HUES64 (cell line): ENCODE data around the gene SLC24A1.

Experiments used
- H3K27ac ChIP-seq: 2 replicates; pipeline ENCODE4 v1.7.0; 2013; ENCODE audit warnings: low read depth, low read length, inconsistent platforms
- H3K27me3 ChIP-seq: 2 replicates; pipeline ENCODE4 v1.6.1; 2013; ENCODE audit warnings: mild to moderate bottlenecking, low read length; ENCODE audit not compliant: insufficient read depth
- H3K36me3 ChIP-seq: 2 replicates; pipeline ENCODE4 v1.6.1; 2013; ENCODE audit warnings: mild to moderate bottlenecking, low read length; ENCODE audit not compliant: insufficient read depth
- H3K4me1 ChIP-seq: 2 replicates; pipeline ENCODE4 v1.6.1; 2013; ENCODE audit warnings: mild to moderate bottlenecking, low read length, moderate library complexity; ENCODE audit not compliant: insufficient read depth
- H3K4me3 ChIP-seq: 2 replicates; pipeline ENCODE4 v1.5.1; 2013; ENCODE audit warnings: mild to moderate bottlenecking, low read length, moderate library complexity
- H3K9ac ChIP-seq: 2 replicates; pipeline ENCODE4 v1.6.1; 2013; ENCODE audit warnings: mild to moderate bottlenecking, low read depth, low read length
- H3K9me3 ChIP-seq: 2 replicates; pipeline ENCODE4 v1.6.1; 2013; ENCODE audit warnings: low read depth, low read length; ENCODE audit not compliant: insufficient read depth
- WGBS: fragments of 150-250, 120-280 bp; methylation state at CpG from one replicate; pipeline ENCODE4 v1.1.7; 2013; ENCODE audit warnings: missing lambda C conversion rate; 5-methylcytosine and 5-hydroxymethylcytosine counted together

Gene SLC24A1

DNA sequence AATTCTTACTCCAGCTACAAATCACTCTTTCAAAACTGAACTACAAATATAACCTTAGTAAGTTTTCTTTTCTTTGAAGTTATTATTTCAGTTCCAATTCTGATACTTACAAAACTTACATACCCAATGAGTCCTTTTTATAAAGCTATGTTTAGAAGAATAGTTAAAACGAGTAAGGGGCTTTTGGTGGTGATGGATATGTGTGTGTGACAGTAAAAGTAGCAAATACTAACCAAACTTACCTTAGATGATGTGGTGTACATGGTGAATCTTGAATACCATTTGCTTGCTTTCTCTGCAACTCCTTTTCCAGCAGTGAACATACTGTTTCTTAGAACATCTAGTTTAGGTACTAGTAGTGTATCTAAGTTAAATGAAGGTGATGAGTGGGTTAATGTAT, 68.4 kb downstream of the SLC24A1 start:
- no peaks in the 10 kb centered on the region for H3K36me3 ChIP-seq
- no peak overlapping the region for H3K9ac ChIP-seq
- H3K27ac ChIP-seq: no peak overlapping the region
- WGBS: no CpG with 5 or more reads among the region's 1 CpG
- H3K4me1 ChIP-seq: no peaks in the 10 kb centered on the region
- H3K4me3 ChIP-seq: no peak overlapping the region
- H3K27me3 ChIP-seq: no peaks in the 10 kb centered on the region
- H3K9me3 ChIP-seq: no peaks in the 10 kb centered on the region

GRCh38 chr15:65690778-65691177, 69.0 kb downstream of the SLC24A1 start:
- WGBS: 92% methylated on average over 4 of the region's 4 CpGs
- H3K4me3 ChIP-seq: no peak overlapping the region
- no peaks in the 10 kb centered on the region for H3K4me1 ChIP-seq
- H3K9ac ChIP-seq: no peak overlapping the region
- H3K9me3 ChIP-seq: no peaks in the 10 kb centered on the region
- H3K27me3 ChIP-seq: no peaks in the 10 kb centered on the region
- H3K36me3 ChIP-seq: no peaks in the 10 kb centered on the region
- H3K27ac ChIP-seq: no peak overlapping the region

GRCh38 chr15:65695081-65695480, 73.3 kb downstream of the SLC24A1 start:
- no peaks in the 10 kb centered on the region for H3K36me3 ChIP-seq
- no peaks in the 10 kb centered on the region for H3K9me3 ChIP-seq
- H3K4me3 ChIP-seq: no peak overlapping the region
- 88% methylated on average over 2 of the region's 2 CpGs for WGBS
- no peaks in the 10 kb centered on the region for H3K27me3 ChIP-seq
- H3K9ac ChIP-seq: no peak overlapping the region
- H3K27ac ChIP-seq: no peak overlapping the region
- H3K4me1 ChIP-seq: no peaks in the 10 kb centered on the region
